C4-2B (cell line): ENCODE results near the gene CTNNBIP1.

ENCODE experiments used
- H3K27ac ChIP-seq: fragments of 450-650 bp; 2 replicates; pipeline ENCODE4 v1.5.1; 2017
- CTCF ChIP-seq: fragments of 450-650 bp; conservative IDR thresholded peaks from 2 replicates; pipeline ENCODE4 v1.5.1; 2017; ENCODE audit warnings: mild to moderate bottlenecking
- ZFX ChIP-seq: fragments of 450-650 bp; IDR thresholded peaks from 2 replicates; pipeline ENCODE4 v1.6.1; 2017

Gene CTNNBIP1

GRCh38 chr1:9886092-9886742 is 23.9 kb downstream of the CTNNBIP1 start:
- TF ChIP-seq CTCF (no peak), ZFX (no peak)
- H3K27ac ChIP-seq: no peak overlapping the region

GRCh38 chr1:9884805-9885204 is 25.3 kb downstream of the CTNNBIP1 start:
- TF ChIP-seq CTCF (no peak), ZFX (no peak)
- no peak overlapping the region for H3K27ac ChIP-seq

GRCh38 chr1:9883585-9884449 is 26.3 kb downstream of the CTNNBIP1 start:
- TF ChIP-seq CTCF: no peak
- no peak for TF ChIP-seq ZFX
- no peak overlapping the region for H3K27ac ChIP-seq

- TF ChIP-seq ZFX (no peak), CTCF (no peak)
These were observed 27.1 kb downstream of the CTNNBIP1 start for GRCh38 chr1:9882945-9883303.

GRCh38 chr1:9882296-9882944 is 27.6 kb downstream of the CTNNBIP1 start:
- no peak for TF ChIP-seq ZFX
- TF ChIP-seq CTCF: no peak
- H3K27ac ChIP-seq: no peak overlapping the region

More at GRCh38 chr1:9882945-9883303, 27.1 kb downstream of the CTNNBIP1 start:
- no peak overlapping the region for H3K27ac ChIP-seq

GRCh38 chr1:9881838-9882249 is 28.2 kb downstream of the CTNNBIP1 start:
- TF ChIP-seq ZFX: no peak
- TF ChIP-seq CTCF: no peak
- no peak overlapping the region for H3K27ac ChIP-seq

GRCh38 chr1:9878404-9878803 is 31.7 kb downstream of the CTNNBIP1 start:
- H3K27ac ChIP-seq: no peak overlapping the region
- TF ChIP-seq ZFX: no peak
- no peak for TF ChIP-seq CTCF
